ENCODE measurements around the gene TEF.

The TEF gene

GRCh38 chr22:41380993-41381328 is 781 bp upstream of the TEF start:
- H3K4me3 ChIP-seq (replicated peaks; ENCODE audit: low read depth, low read length) = peak overlapping the region; percentile 65
- peak; percentile 93 for DNase-seq (ENCODE audit: low read depth)
- TF ChIP-seq CTCF (IDR thresholded peaks at IDR 0.05; ENCODE audit: low read length, missing control alignments) = no peak

- no peak for TF ChIP-seq CTCF (IDR thresholded peaks at IDR 0.05; ENCODE audit: low read length, missing control alignments)
- peak; percentile 41 for DNase-seq (ENCODE audit: low read depth)
- H3K4me3 ChIP-seq (replicated peaks; ENCODE audit: low read depth, low read length) = peak overlapping the region; percentile 65
These were observed 396 bp downstream of the TEF start for GRCh38 chr22:41382098-41382578.

- no peak for TF ChIP-seq CTCF (IDR thresholded peaks at IDR 0.05; ENCODE audit: low read length, missing control alignments)
- DNase-seq (ENCODE audit: low read depth) = no peak
- peak overlapping the region; percentile 65 for H3K4me3 ChIP-seq (replicated peaks; ENCODE audit: low read depth, low read length)
These were observed 868 bp downstream of the TEF start for GRCh38 chr22:41382610-41383009.

- DNase-seq (ENCODE audit: low read depth) = no peak
- no peak overlapping the region for H3K4me3 ChIP-seq (replicated peaks; ENCODE audit: low read depth, low read length)
- TF ChIP-seq CTCF (IDR thresholded peaks at IDR 0.05; ENCODE audit: low read length, missing control alignments) = no peak
These were observed 1.3 kb downstream of the TEF start for GRCh38 chr22:41383085-41383484.

- DNase-seq (ENCODE audit: low read depth) = no peak
- H3K4me3 ChIP-seq (replicated peaks; ENCODE audit: low read depth, low read length) = no peak overlapping the region
- TF ChIP-seq CTCF (IDR thresholded peaks at IDR 0.05; ENCODE audit: low read length, missing control alignments) = no peak
These were observed 2.4 kb downstream of the TEF start for GRCh38 chr22:41384128-41384527.

- DNase-seq (ENCODE audit: low read depth) = no peak
- TF ChIP-seq CTCF (IDR thresholded peaks at IDR 0.05; ENCODE audit: low read length, missing control alignments) = no peak
These were observed 5.6 kb downstream of the TEF start for GRCh38 chr22:41387341-41387740.

GRCh38 chr22:41394012-41394356 is 12.2 kb downstream of the TEF start:
- no peak for TF ChIP-seq CTCF (IDR thresholded peaks at IDR 0.05; ENCODE audit: low read length, missing control alignments)
- no peak overlapping the region for H3K4me3 ChIP-seq (replicated peaks; ENCODE audit: low read depth, low read length)
- no peak for DNase-seq (ENCODE audit: low read depth)

More at GRCh38 chr22:41387341-41387740, 5.6 kb downstream of the TEF start:
- H3K4me3 ChIP-seq (replicated peaks; ENCODE audit: low read depth, low read length) = no peak overlapping the region
